GM19043 (cell line): Measurements from ENCODE around the gene NUTM2F.
"Not testable (repeated sequence)": the region's sequence is repeated elsewhere in the genome, so short reads cannot be mapped to it uniquely, and the experiment has no call there.

ENCODE experiments used
- ATAC-seq: cut with Tn5 transposase; IDR thresholded peaks from one replicate; pipeline ENCODE4 v1.9.1; 2021; ENCODE audit warnings: low read depth; ENCODE audit not compliant: unreplicated experiment

Gene NUTM2F

DNA sequence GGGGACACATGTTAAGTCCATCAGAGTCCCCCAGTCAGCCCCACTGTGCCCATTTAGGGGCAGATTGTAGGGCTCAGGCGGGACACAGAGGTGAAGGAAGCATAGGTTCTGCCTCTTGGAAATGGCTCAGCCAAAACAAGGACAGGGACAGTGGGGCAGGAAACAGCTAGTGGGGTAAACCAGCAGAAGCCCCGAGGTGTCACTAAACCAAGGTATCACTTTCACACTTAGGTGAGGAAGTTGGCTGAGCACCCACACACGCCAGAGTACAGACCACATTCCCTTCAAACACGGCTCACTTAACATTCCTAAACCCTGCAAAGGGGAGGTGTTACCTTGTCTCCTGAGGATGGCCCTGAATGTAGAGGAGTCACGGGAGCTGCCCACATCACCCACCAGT is 12.2 kb downstream of the NUTM2F start:
- ATAC-seq, result peak; percentile 82

DNA sequence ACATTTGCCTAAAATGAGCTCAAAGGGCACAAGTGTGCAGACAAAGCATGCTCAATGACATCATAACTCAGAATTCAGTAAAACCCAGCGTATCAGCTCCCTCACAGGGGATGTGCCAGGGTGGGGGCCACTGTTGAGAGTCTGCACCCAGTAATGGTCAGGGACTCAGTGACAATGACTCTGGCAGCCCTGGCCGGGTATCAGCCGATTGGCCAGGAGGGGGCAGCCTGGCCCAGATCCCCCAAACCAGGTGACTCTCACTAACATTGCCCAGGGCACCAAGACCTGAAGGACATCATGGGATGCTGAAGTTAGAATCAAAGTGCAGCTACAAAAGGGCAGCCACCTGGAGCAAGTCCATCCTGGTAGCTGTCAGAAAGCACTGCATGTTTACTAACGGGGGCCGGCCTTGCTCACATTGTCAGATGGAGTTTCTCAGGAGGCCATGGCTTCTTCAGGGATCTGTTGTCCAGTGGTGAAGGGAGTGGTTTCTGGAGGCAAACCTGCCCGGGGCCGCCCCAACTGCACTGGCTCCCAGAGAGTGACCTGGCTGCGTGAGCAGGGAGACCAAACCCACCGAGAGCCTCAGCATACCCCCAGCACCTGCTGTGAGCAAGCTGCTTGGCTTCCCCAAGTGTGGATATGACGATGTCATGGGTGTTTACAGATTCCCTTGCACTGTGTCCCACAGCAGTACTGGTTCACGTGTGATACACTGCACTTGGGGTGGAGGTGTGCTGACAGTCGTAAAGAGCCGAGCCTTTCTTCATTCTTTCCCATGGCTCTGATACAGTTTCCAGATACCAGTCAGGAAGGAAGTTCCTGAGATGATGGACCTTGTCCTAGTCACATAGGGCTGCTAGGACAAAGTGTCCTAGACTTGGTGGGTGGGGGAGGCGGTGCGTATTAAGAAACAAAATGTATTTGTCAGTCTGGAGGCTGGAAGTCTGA is 13.1 kb downstream of the NUTM2F start:
- ATAC-seq, result not testable (repeated sequence)

DNA sequence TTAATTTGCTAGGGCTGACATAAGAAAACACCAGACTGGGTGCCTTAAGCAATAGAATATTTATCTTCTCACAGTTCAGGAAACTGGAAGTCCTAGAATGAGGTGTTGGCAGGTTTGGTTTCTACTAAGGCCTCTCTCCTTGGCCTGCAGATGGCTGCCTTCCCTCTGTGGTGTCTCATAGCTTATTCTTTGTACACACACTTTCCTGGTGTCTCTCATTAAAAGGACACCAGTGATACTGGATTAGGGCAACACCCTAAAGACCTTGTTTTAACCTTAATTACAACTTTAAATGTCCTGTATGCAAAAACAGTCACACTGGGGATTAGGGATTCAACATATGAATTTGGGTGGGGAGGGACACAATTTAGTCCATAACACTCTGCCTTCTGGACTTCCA is 25.1 kb downstream of the NUTM2F start:
- no peak for ATAC-seq

DNA sequence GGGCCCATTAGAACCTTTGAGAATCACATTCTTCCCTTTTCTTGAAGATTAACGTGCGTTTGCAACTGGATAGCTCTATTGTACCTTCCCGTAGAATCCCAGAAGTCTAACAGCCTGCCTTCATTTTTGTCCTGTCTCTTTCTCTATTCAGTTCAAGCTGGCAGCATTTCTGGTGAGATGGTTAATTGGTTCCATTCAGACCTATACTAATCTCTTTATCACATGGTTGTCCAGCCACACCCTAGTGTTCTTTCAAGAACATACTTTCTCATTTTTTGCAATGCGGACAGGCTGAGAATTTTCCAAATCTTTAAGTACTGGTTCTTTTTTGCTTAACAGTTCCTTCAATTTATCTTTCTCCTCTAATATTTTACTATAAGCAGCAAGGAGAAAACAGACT is 26.0 kb downstream of the NUTM2F start:
- no peak for ATAC-seq

DNA sequence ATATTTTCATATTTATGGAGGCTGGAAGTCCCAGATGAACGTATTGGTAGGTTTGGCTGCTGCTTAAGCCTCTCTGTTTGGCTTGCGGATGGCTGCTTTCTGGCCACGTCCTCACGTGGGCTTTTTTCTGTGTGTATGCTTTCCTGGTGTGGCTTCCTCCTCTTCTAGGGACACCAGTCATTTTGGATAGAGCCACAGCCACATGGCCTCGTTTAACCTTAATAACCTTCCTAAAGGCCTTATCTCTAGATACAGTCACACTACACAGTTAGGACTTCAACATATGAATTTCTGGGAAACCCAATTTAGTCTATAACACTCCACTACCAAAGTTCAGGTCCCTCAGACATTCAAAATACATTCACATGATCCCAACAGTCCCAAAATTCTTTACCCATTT is 26.9 kb downstream of the NUTM2F start:
- no peak for ATAC-seq

DNA sequence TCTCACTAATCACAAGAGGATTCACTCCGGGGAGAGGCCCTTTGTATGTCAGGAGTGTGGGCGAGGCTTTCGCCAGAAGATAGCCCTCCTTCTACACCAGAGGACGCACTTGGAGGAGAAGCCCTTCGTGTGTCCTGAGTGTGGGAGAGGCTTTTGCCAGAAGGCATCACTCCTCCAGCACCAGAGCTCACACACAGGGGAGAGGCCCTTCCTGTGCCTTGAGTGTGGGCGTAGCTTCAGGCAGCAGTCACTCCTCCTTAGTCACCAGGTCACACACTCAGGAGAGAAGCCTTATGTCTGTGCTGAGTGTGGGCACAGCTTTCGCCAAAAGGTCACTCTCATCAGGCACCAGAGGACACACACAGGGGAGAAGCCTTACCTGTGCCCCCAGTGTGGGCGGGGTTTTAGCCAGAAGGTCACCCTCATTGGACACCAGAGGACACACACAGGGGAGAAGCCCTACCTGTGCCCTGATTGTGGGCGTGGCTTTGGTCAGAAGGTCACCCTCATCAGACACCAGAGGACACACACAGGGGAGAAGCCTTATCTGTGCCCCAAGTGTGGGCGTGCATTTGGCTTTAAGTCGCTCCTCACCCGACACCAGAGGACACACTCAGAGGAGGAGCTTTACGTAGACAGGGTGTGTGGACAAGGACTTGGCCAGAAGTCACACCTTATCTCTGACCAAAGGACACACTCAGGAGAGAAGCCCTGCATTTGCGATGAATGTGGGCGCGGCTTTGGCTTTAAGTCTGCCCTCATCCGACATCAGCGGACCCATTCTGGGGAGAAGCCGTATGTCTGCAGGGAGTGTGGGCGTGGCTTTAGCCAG is 27.8 kb downstream of the NUTM2F start:
- ATAC-seq, result no peak

DNA sequence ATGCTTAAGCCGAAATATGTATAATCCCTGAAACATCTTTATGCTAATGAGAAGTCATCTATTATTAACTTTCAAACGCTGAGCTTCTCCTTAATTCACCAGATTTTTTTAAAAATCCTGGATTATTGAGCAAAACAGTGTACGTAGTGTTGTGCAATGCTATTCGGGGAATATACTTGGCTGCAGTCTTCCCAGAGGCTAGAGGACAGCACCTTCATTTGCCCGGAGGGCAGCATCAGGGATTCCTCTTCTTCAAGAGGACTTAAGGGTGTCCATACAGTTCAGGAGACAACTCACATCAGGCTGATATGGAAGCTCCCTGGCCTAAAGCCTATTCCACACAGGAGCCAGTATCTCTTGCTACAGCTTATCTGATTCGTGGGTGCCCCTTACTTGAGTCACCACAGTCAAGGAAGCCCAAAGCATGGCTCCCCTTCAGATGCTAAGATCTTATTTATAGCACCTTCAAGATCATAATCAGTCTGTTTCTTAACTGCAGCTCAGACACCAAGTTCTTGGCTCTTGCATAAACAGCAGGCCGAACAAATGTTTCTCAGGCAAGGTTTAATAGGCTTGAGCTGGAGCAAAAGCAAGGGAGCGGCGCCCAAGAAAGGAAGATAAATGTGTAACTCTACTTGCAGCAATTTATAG is 29.4 kb downstream of the NUTM2F start:
- ATAC-seq, result no peak

DNA sequence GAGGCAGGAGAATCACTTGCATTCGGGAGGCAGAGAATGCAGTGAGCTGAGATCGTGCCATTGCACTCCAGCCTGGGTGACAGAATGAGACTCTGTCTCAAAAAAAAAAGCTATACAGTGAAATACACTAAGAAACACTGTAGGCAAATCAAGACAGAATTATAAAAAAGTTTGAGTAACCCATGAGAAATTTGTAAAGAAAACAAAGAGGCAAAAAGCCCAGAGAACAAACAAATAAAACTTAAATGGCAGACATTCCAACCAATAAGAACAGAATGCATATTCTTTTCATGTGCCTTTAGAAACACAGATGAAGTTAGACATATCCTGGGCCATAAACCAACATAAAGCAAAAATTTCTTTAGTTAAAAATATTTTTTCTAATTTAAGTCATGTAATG is 38.8 kb downstream of the NUTM2F start:
- ATAC-seq, result no peak

DNA sequence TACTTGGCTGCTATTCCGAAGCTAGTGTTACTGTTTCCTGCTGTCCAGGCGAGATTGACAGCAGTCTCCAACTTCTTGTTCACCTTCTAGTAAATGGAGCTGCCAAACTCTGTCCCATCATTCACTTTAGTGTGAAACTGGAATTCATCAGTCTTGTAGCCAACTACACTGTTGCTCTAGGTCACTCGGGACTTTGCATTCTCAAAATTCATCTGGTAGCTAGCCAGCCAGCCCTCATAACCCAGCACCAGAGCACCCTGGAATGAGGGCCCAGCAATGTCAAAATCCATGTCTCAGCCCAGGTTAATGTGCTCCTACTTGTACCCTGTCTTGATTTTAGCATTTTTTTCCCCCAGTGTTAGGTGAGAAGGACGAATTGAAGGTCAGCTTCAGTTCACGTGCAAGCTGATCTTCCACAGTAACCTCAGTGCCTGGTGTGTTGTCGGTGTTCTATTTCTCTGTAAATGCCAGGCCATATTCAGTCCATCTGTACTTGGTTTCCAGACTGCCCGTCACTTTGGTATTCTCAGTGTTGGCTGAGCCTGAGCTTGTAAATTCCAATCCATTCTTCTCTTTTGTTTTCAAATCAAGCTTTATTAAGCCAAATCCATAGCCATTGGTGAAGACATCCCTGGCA is 40.4 kb downstream of the NUTM2F start:
- ATAC-seq, result no peak

DNA sequence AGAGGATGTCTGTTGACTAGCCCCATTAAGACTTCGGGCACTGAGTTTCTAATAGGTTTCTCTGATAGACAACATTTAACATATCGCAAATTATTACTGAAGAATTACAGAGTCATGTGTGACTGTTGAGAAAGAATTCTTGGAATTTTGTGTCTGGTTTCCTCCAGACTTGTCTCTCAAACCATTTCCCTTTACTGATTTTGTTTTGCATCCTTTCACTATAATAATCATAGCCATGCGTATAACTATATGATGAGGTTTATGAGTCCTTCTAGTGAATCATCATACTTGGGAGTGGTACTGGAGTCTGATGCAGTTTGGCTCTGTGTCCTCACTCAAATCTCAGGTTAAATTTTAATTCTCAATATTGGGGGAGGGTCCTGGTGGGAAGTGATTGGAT is 42.3 kb downstream of the NUTM2F start:
- no peak for ATAC-seq

DNA sequence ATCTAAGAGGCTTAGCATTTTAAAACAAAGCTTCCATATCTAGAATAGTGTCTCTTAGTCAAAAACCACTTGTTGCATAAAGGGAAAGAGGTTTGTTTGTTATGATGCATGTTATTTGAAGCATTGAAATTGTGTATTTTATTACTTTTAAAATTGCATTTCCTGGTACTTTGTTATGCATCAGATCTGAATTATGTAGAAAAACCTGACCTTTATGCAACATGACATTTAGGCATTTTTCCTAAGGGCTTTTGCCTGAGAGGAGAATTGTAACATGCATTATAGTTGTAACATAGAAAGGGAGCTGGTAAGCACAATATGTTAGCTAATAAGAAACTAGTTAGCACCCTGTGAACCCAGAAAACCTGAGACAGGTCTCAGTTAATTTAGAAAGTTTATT is 47.3 kb downstream of the NUTM2F start:
- ATAC-seq, result no peak

DNA sequence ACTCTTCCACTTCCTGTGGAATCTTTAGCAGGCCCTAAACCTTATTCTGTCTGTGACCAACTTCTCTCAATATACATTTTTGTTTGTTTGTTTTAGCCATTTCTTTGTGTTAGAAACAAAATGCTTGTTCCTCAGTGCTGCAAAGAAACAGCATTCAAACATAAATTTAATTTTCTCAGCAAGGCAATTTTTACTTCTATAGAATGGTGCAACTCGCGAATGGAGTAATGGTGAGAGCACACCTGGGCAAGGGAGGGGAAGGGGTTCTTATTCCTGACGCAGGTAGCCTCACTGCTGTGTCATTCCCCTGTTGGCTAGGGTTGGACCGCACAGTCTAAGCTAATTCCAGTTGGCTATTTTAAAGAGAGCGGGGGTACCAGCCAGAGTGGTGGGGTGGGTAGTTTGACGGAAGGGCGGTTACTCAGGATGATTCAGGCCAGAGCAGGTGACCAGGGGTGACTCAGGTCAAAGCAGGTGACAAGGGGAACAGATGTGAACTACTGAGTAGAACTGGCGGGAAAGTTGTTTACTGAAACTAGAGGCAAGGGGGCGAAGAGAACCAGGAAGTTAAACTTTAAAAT is 47.9 kb downstream of the NUTM2F start:
- no peak for ATAC-seq

DNA sequence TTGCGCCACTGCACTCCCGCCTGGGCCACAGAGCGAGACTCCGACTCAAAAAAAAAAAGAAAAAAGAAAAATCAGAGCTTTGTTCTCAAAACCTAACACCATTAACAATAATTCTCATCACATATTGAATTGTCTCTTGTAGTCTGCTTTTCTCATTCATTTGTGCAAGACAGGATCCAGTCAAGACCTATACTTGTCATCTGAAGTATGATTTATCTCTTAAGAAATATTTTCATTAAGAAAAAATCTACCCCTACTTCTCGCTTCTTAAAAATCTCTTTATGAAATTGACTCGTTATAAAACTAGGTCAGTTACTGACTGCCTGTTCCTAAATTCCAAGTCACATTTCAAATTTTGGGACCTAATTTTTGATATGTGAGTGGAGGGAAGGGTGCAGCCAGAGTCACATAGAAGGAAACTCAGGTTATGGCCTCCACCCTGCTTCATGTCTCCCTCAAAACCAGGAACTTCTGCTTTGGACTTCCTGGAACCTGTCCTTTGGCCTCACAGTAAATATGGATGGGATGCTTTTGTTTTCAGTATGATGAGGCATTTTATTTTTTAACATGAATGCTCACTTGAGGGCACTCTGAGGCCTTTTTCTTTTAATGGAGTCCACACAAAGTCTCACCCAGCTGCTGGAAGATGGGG is 50.4 kb downstream of the NUTM2F start:
- no peak for ATAC-seq

DNA sequence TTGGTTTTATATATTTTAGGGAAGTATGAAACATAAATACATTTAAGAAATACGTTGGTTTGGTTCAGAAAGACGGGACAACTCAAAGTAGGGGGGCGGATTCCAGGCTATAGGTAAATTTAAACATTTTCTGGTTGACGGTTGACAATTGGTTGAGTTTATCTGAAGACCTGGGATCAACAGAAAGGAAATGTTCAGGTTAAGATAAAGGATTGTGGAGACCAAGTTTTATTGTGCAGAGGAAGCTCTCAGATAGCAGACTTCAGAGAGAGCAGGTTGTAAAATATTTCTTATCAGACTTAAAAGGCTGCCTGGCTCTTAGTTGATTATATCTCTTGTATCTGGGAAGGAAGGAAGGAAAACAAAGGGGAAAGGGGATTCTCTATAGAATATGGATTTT is 51.4 kb downstream of the NUTM2F start:
- not testable (repeated sequence) for ATAC-seq

DNA sequence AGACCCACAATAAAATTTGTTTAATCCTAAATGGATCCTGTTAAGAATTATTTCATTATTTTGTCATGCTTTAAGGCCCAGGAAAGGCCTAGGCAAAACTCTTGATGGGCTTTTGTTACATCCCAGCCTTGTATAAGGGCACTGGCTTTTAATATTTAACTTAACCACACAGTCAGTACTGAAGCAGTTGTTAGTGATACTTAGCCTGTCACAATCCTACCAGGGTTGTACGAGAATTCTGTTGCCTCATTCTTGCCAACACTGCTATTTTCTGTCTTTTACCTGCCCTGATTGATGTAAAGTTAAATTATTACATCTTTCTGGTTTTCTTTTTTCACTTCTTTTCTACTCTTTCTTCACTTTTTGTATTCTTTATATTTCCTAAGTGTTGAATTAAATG is 58.4 kb downstream of the NUTM2F start:
- no peak for ATAC-seq

DNA sequence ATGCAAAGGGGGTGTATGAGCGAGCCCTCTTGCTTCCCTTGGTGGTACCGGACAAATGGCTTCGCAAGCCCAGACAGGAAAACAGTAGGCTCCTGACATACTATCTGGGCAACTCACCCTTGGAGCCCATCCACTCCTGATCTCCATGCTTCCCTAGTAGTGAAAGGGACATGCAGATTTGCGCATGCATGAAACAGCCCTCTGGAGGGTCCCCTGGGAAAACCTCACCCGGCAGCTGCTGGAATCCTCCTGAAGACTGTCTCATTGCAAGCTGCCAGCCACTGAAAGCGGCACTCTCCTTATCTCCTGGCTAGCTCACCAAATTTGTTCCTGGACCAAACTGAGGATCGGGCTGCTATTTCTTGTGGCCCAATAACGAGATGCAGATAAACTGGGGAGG is 59.2 kb downstream of the NUTM2F start:
- ATAC-seq, result no peak
